Measurements from ENCODE around the gene PDCD4.

Gene PDCD4

GRCh38 chr10:110919971-110920881 is 48.5 kb downstream of the PDCD4 start:
- peak; percentile 45 to 70 (median 64) for DNase-seq

GRCh38 chr10:110923856-110924493 is 52.2 kb downstream of the PDCD4 start:
- DNase-seq = no peak

GRCh38 chr10:110927461-110927860 is 55.7 kb downstream of the PDCD4 start:
- DNase-seq = no peak

- no peak for DNase-seq
Observed at GRCh38 chr10:110931769-110932381, 60.1 kb downstream of the PDCD4 start.

GRCh38 chr10:110932505-110933180 is 60.9 kb downstream of the PDCD4 start:
- no peak for DNase-seq

- DNase-seq = no peak
Observed at GRCh38 chr10:110936757-110937156, 65.0 kb downstream of the PDCD4 start.

- DNase-seq = no peak
Observed at GRCh38 chr10:110939419-110939818, 67.7 kb downstream of the PDCD4 start.

- no peak for DNase-seq
Observed at GRCh38 chr10:110944792-110945396, 73.2 kb downstream of the PDCD4 start.

GRCh38 chr10:110946496-110946895 is 74.8 kb downstream of the PDCD4 start:
- DNase-seq = no peak

- no peak for DNase-seq
Observed at GRCh38 chr10:110947061-110947595, 75.4 kb downstream of the PDCD4 start.
